ENCODE measurements around the gene VPS4B.

Gene VPS4B

DNA sequence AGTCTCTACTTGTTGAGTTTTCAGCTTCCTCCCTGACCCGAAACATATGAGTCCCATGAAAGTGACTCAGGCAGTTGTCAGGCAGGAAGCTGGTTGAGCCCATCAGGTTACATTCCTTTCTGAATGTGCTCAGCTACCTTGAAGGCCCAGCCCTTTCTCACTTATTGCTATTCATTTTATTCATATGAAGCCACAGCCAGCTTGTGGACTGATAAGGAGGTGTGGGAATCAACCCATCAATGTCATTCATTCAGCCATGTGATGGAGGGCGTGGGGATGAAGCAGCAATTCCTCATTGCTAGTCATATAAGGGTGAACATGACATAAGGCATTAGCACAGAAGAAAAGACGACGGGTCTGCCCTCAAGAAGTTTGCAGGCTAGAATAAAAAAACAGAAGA lies 5.3 kb upstream of the VPS4B start:
- no peak for DNase-seq

DNA sequence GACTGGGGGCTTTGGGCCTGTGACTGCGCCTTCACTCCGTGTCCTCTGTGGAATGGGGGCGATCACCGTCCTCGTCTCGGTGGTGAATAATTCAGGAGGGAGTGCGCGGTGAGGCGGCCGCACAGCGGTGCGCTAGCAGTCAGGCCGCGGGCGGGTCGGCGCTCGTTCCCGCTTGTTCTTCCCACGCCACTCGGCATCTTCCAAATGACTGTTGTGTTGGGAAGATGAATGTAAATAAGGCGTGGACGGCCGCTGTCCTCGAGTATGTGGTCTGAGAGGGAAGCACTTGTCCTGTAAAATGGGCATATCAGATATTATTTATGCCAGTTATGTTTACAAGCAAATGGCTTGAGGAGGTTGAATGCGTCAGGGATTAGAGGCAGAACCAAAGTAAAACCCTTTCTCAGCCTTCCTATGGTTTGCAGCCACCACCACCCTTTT lies 608 bp upstream of the VPS4B start:
- DNase-seq: no peak

DNA sequence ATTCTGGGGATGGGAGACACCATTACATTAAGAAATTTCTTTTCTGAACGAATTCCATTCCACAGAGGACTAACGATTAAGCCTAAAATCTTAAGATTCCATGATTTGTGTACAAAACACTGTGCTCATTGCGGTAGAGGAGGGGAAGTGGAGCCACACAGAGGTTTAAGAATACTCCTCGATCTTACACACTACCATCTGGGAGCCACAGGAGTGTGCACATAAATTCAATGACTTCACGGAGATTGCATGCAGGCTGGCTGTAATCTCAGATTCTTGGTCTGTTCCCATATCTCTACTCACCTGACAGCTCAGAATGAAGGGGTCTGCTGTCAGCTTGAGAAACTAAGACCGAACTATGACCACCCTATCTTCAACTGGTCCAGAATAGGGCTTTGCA lies 762 bp downstream of the VPS4B start:
- DNase-seq: no peak

DNA sequence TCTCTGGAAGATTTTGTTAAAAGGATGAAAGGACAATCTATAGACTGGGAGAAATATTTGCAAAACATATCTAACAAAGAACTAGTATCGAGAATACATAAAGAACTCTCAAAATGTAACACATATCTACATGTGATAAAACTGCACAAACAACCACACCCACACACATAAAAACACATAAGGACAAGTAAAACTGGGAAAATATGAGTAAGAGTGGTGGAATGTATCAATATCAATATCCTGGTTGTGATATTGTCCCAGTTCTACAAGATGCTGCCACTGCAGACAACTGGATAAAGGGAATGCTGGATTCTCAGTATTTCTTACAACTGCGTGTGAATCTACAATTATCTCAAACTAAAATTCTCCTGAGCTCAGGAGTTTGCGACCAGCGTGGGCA lies 9.3 kb downstream of the VPS4B start:
- DNase-seq: no peak

DNA sequence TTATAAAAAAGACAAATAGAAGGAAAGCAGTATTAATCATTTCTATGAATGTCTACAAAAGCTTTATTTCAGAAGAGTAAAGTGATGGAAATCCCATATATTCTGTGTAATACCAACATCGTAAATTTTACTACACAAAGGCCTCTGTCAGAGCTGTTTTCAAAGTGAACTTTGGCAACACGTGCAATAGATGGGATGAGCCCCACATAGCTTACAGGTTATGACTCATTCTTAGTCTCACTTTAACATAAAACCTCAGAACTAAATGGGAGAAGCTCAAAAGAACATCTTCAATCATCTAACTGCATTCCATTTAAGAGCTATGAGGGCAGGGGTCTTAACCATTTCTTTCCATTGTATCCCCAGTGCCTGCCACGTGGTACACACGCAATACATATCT lies 11.5 kb downstream of the VPS4B start:
- no peak for DNase-seq

DNA sequence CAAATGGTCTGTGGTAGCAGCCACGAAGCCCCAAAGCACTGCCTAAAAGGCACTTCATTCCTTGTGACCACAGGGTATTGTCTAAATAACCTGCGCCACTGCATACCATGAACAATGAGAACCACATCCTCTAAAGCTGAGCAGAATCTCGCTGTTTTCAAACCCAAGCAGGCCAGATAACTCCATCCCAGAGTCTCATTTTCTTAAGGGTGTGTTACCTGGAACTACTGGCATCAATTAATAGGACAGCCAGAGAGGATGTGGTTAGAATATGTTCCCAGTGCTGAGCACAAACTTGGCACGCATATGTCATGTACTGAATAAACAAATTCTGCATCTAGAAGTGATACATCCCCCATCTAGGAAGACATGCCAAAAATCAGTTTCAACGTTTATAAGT lies 13.0 kb downstream of the VPS4B start:
- no peak for DNase-seq

DNA sequence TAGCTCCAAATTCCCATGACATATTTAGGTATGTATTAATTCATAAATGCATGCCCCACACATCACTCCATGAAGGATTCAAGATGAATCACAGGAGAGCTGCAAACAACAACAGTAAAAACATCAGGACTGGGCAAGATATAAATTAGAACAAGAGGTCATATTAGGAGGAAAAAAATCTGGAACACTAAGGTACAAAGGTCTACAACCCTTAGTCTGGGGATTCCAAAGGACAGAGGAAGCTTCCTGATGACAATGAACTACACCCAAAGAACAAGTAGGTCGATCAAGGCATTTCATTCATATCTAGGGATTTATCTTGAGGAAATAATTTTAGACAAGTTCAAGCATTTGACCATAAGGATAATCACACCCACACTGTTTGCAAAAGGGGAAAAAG lies 14.5 kb downstream of the VPS4B start:
- no peak for DNase-seq

DNA sequence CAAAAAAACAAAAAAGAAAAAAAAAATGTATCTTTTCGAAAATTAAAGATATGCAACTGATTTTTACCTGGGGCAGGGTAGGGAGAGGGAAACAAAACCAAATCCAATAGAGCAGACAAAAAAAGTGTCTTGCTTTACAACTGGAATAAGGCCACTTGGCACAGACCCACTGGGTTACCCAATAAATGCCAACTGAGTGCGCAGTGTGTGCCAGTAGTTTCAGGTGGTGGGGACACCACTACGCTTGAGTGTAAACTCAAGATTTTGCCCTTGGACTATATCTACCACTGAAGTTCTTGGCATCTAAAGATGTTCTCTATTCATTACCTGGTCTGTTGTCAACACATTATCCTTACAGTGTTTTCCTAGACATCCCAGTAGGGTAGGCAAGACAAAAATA lies 16.3 kb downstream of the VPS4B start:
- no peak for DNase-seq

DNA sequence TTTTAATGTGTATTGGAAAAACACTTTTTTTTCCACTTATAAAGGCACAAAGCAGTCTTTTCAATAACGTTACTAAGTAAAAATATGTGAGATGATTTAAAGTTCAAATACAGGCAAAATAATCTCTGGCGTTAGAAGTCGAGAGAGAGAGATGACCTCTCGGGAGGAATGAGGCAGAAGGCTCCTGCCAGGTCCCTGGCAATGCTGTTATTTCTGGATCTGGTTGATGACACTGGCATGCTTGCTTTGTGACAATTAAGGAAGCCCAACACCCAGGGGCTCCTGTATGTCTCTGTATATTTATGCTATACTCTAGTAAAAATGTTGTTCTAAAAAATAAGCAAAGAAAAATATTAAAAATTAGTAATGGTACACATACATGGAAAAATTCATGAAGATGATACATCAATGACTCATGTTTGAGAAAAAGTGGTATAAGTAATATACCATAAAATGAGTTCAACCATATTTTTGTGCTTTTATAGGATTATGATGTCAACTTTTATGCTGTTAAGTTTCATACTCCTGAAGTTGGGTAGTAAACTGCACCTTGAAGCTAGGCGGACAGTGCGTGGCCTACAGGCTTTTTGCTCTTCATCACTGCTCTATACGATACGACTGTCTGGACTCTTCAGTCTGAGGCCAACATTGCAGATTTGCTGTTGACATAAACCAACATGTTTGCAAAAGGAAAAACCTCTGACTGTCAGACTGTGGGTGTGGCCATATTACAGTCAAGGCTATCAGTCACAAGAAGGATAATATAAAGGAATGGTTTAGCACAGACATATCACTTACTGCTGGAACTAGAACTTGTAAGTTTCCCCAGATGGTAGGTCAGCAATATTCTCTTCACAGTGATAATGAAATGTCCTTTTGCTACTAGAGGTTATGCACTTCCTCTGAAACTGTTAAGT lies 19.8 kb downstream of the VPS4B start:
- DNase-seq: no peak

DNA sequence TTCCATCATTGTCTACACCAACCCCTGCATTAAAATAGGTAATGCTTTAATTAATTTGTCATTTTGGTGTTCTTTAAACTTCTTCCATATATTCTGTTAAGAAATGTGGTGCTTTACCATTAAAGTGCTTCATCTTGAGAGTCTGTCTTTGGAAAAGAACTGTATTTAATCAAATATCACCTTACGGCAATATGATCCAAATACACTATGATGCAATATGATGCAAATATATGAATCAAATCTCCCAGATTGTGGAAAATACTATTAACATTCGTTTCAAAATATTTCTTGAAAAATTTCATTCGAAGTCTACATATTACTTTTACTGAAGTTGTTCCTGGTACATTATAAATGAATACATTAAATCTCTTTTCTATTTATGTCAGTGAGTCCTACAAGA lies 23.0 kb downstream of the VPS4B start:
- DNase-seq: no peak

DNA sequence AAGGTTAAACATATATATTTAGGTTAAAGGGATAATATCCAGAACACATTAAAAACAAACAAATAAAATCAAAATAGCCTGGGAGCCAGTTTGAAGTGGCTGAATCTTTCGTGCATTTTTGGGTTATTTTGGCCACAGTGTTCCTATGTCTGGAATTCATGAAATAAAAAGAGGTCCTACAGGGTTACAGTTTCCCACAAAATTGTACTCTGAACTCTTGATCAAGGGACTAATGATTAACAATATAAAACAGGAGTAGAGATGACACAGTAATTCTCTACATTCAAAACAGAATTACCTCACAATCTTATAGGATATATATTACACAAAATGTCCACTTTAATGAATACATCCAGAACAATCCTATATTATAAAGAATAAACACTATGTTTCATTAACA lies 24.9 kb downstream of the VPS4B start:
- DNase-seq: no peak

DNA sequence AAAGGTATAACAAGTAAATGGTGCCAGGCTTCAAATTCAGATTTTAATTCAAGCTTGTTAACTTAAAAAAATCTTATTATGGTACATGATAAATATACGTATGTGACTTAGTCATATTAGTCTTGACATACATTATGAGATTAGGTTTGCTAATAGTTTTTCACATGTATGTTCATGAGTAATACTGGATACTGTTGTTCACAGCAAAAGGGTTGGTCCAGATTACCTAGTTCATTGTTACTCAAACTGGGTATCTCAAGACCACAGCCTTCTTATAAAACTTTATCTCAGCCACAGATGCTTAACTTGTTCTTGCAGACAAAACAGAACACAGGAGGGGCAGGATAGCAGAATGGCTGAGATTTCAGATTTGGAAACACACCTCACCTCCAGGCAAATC lies 26.8 kb downstream of the VPS4B start:
- DNase-seq: no peak

DNA sequence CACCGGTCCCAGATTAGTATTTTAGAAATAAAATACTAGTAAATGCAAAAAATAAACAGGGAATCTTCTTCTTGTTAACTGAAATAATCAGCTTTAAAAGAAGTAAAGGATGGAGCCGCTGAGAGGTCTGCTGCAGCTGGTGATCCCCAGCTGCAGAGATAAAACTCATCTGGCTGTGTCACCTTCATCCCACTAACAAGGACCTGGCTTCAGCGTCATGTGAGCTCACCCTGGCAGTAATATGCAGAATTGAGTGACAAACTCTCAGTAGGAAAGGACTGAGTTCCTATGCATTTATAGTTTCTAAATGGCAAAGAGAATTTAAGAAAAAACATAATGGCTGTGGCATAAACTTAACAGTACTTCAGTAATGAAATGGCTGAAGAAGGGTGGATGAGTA lies 27.3 kb downstream of the VPS4B start:
- no peak for DNase-seq

DNA sequence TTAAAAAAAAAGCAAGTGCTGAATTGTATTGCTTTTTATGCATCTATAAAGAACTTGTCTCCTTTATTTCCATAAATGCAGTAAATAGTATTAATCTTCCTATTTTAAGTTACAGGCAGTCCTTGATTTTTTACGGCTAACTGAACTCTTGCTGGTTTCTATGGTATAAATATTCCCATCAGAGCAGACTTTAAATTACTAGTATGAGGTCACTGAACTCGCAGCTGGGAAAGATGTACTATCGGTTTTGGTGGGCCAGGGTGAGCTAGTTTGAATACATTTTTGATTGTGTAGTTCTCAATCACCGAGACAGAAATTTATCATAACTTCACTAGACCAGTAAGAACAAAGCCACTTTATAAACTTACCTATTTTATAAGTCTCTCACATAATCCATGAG lies 34.4 kb downstream of the VPS4B start:
- no peak for DNase-seq

DNA sequence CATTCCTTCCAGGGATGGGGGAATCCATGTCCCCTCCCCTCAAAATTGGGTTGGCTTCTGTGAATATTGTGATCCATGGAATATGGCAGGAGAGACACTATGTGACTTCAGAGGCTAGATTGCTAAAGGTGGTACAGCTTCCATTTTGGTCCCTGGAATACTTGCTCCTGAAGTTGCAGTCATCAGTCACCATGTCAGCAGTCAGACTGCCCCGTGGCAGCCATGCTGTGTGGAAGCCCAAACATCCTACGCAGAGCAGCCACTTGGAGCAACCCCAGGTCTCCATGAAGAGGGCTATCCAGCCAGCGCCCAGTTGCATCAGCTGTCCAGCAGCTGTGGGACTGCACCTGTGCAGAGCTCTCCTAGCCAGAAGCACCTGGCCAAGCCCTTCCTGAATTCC lies 39.4 kb downstream of the VPS4B start:
- DNase-seq: no peak

DNA sequence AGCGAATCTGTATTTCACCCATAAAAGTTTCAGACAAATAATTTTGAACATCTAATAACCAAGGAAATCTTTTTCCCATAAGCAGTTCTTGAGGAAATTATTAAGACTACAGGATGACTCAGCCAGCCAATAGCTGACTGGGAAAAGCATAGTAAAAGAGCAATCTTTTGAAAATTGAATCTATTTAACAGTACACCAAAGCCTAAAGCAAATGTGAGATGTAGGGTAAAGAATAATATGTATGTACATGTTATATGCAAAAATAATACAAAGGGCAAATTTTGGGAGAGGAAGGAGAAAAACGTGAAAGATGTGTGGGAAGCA lies 42.7 kb downstream of the VPS4B start:
- no peak for DNase-seq

DNA sequence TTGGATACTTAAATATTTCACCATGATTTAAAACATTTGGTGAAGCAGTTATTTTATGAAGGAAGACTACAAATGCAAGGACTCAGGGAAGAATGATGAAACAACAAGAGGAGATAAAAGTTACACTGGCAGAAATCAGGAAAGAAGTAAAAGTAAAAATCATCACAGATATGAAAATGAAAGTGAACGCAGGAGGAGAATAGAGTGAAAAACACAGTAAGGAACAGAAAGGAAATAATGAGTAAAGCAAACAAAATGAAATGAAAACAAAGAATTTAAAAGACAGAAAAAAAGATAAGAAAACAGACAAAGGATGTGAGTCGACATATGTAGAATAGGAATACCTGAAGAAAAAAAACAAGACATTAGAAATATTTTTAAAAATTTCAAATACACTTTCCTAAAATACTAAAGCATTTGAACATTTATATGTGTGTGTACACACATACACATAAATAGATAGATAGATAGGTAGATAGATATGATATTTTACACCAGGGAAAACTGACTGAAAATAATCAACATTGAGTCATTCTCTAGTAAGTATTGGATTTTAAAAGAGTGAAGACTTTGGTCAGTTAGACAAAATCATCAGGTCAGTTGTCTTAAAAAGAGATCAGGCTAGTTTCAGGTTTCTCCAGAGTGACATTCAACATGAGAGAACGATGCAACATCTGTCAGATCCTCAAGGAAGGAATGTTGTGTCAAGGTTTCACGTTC lies 43.2 kb downstream of the VPS4B start:
- DNase-seq: no peak

DNA sequence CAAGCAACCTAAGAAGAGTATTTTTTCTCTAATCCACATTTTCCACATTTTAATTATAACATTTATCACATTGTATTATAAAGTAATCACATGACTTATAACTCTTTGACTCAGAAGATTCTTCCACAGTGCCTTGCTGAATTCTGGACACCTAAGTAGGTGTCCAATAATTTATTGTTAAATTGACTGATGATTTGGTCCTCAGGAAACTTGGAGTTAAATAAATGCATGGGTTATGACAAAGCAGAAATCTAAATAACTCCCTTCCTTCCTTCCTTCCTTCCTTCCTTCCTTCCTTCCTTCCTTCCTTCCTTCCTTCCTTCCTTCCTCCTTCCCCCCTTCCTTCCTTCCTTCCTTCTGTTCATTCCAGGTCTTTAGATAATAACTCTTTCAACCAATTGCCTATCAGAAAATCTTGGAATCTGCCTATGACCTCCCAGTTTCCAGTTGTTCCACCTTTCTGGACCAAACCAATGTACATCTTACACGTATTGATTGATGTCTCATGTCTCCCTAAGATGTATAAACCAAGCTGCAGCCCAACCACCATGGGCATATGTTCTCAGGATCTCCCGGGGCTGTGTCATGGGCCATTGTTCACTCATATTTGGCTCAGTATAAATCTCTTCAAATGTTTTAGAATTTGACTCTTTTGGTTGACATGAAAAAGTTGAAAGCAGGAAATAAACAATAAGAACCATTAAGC lies 44.8 kb downstream of the VPS4B start:
- DNase-seq: no peak

DNA sequence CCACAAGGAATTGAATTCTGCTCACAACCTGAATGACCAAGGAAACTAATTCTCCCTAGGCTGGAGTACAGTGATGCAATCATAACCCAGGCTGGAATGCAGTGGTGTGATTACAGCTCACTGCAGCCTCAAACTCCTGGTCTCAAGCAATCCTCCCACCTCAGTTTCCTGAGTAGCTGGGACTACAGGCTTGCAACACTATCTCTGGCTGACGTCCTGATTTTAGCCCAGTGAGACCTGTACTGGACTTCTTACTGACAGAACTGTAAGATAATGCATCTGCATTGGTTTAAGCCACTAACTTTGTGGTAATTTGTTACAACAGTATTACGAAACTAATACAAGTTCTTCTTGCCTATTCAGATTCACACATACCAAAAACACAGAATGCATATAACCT lies 45.7 kb downstream of the VPS4B start:
- no peak for DNase-seq

DNA sequence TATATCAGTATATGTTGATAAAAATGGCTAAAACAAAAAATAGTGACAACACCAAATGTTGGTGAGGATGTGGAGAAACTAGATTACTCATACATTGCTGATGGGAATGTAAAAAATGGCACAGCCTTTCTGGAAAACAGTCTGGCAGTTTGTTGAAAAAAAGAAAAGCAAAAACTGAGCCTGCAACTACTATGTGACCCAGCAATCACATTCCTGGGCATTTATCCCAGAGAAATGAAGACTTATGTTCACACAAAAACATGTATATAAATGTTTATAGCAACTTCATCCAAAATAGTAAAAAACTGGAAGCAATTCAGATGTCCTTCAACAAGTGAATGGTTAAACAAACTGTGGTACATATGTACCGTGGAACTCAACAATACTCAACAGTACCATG lies 47.7 kb downstream of the VPS4B start:
- no peak for DNase-seq

DNA sequence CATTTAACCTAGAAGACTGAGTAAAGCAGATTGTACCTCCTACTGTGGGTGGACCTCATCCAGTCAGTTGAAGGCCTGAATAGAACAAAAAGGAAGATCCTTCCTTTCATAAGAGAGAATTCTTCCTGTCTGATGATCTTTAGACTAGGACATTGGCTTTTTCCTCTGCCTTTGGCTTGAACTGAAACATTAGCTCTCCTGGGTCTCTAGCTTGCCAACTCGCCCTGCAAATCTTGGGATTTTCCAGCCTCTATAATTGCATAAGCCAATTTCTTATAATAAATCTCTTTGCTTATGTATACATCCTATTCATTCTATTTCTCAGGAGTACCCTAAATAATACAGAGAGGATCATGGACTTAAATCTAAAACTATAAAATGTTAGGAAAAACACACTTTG lies 49.1 kb downstream of the VPS4B start:
- DNase-seq: no peak

DNA sequence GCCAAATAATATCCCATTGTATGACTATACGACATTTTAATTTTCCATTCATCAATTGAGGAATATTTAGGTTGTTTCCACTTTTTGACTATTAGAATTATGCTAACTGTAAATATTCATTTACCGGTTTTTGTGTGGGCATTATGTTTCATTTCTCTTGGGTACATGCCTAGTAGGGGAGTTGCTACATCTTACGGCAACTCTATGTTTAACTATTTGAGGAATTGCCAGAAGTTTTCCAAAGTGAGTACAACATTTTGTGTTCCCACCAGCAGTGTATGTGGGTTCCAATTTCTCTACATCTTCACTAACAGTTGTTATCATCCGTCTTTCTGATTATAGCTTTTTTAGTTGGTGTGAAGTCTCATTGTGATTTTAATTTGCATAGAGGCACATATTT lies 53.7 kb downstream of the VPS4B start:
- DNase-seq: no peak

DNA sequence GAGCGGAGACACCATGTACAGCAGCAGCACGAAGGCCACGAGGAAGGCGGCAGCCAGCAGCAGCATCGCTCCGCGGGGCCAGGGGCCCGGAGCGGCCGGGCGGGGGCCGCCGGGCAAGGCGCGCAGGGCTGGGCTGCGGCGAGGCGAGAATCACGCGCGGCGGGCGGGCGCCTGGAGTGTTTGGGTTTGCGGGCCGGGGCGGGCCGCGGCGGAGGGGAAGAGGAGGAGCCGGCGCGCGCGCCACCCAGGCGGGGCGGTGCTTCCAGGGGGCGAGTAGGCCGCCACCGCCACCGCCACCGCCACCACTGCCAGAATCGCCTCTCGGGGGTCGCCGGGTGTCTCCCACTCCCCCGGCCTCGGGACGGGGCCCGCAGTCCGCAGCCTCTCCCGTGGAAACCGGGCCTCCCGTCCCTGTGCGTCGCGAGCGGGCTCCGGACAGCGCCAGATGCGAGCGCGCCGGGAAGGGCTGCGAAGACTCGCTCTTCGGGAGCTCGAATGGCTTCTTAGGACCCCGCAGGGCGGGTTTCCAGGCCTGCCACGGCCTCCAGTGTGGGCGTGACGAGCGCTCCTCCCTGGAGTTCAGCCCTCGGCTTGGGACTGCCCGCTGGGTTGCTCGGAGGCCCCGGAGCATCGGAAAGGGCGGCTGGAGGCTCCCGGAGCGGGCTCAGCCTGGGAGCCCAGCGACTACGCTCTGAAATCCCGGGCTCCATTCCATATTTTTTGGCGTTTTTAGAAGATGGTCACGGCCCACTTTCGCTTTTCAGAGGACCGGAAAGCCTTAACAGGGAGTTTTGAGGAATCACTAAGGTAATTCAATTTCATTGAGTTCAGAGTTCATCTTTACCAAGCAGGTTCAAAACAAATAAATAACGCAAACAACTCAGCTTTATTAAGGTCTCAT lies 55.0 kb downstream of the VPS4B start, which contains the start of gene KDSR:
Gene KDSR, minus strand, starts transcription at position 154 of the 901 bp plus-strand sequence. Its CDS starts 88 bp downstream, at position 66.
- DNase-seq: peak; percentile 77
